ENCODE measurements around the gene SHFL.
A peak's percentile ranks its signal among the peaks of the same experiment; 100 is the strongest.

The SHFL gene

GRCh38 chr19:10093295-10094186 is 7.4 kb downstream of the SHFL start:
- ChIA-PET CTCF (interaction anchor here (0.7 kb wide), 1 partner anchor 217 kb away, joined by 3 read pairs; no protein-coding TSS in a partner anchor), POLR2A (no interaction called here)
- no peaks in the 10 kb centered on the region for H3K36me3 ChIP-seq (ENCODE audit: control insufficient read depth in 2 of 2, insufficient read depth in 1 of 2, low read length in 2 of 2)
- no peak overlapping the region for H3K4me3 ChIP-seq (ENCODE audit: low read depth, low read length)
- TF ChIP-seq KLF8 (tag by site-specific recombination; IDR thresholded peaks at IDR 0.05) (no peak), HIC1 (tag by site-specific recombination; IDR thresholded peaks at IDR 0.05) (no peak), ZSCAN23 (tag by site-specific recombination; IDR thresholded peaks at IDR 0.05) (no peak), ZFP69B (tag by site-specific recombination; IDR thresholded peaks at IDR 0.05) (no peak), ZBTB49 (tag by site-specific recombination; IDR thresholded peaks at IDR 0.05; ENCODE audit: low read depth) (no peak), GLI2 (tag by site-specific recombination; IDR thresholded peaks at IDR 0.05; ENCODE audit: borderline replicate concordance, low read depth) (no peak), ZXDB (tag by site-specific recombination; IDR thresholded peaks at IDR 0.05) (no peak), ELK4 (IDR thresholded peaks at IDR 0.05; ENCODE audit: borderline replicate concordance, low read depth, low read length) (no peak), SP7 (tag by site-specific recombination; IDR thresholded peaks at IDR 0.05) (no peak), ZNF398 (tag by site-specific recombination; IDR thresholded peaks at IDR 0.05) (no peak), ZBTB44 (tag by site-specific recombination; IDR thresholded peaks at IDR 0.05) (no peak), ZNF248 (tag by site-specific recombination; IDR thresholded peaks at IDR 0.05) (no peak), MYNN (tag by site-specific recombination; IDR thresholded peaks at IDR 0.05; ENCODE audit: borderline replicate concordance) (peak; percentile 29), ZNF121 (tag by site-specific recombination; IDR thresholded peaks at IDR 0.05) (no peak), ZNF843 (tag by site-specific recombination; IDR thresholded peaks at IDR 0.05) (no peak)
- TF ChIP-seq, protein P1, sequence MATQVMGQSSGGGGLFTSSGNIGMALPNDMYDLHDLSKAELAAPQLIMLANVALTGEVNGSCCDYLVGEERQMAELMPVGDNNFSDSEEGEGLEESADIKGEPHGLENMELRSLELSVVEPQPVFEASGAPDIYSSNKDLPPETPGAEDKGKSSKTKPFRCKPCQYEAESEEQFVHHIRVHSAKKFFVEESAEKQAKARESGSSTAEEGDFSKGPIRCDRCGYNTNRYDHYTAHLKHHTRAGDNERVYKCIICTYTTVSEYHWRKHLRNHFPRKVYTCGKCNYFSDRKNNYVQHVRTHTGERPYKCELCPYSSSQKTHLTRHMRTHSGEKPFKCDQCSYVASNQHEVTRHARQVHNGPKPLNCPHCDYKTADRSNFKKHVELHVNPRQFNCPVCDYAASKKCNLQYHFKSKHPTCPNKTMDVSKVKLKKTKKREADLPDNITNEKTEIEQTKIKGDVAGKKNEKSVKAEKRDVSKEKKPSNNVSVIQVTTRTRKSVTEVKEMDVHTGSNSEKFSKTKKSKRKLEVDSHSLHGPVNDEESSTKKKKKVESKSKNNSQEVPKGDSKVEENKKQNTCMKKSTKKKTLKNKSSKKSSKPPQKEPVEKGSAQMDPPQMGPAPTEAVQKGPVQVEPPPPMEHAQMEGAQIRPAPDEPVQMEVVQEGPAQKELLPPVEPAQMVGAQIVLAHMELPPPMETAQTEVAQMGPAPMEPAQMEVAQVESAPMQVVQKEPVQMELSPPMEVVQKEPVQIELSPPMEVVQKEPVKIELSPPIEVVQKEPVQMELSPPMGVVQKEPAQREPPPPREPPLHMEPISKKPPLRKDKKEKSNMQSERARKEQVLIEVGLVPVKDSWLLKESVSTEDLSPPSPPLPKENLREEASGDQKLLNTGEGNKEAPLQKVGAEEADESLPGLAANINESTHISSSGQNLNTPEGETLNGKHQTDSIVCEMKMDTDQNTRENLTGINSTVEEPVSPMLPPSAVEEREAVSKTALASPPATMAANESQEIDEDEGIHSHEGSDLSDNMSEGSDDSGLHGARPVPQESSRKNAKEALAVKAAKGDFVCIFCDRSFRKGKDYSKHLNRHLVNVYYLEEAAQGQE (tag by site-specific recombination; IDR thresholded peaks at IDR 0.05): peak; percentile 96
- no peaks in the 10 kb centered on the region for H3K9me3 ChIP-seq (ENCODE audit: control insufficient read depth, insufficient read depth, low read depth, low read length)
- H3K4me1 ChIP-seq (ENCODE audit: control insufficient read depth, insufficient read depth, low read length): no peaks in the 10 kb centered on the region
- H3K27ac ChIP-seq (ENCODE audit: extremely low read depth, low read depth, low read length): no peak overlapping the region

Measured in HEK293 (cell line).